Hepatocyte (in vitro differentiated cells): ENCODE data around the gene KRTAP4-16.
"Not testable (repeated sequence)": the region's sequence is repeated elsewhere in the genome, so short reads cannot be mapped to it uniquely, and the experiment has no call there.

Experiments
- CTCF ChIP-seq: fragments of 200-600 bp; sonication (generic); IDR thresholded peaks from 2 replicates; pipeline ENCODE4 v1.5.1; 2016; ENCODE audit warnings: antibody characterized with exemption, mild to moderate bottlenecking; ENCODE audit not compliant: poor library complexity
- EZH2 ChIP-seq: fragments of 200-600 bp; sonication (generic); IDR thresholded peaks from 2 replicates; pipeline ENCODE4 v1.6.1; 2016; ENCODE audit warnings: antibody characterized with exemption, mild to moderate bottlenecking, borderline replicate concordance
- EZH2phosphoT487 ChIP-seq: fragments of 200-600 bp; sonication (generic); IDR thresholded peaks from one replicate; pipeline ENCODE4 v1.6.1; 2018; ENCODE audit warnings: antibody characterized with exemption, mild to moderate bottlenecking, low read depth, moderate library complexity; ENCODE audit not compliant: unreplicated experiment, severe bottlenecking

GRCh38 chr17:41104386-41105038 lies 2.5 kb upstream of the KRTAP4-16 start:
- not testable (repeated sequence) for TF ChIP-seq CTCF, EZH2, EZH2phosphoT487
